MM.1S (cell line): ENCODE measurements around the gene DIS3L2.

Experiments
- EZH2 ChIP-seq: fragments of 300-600 bp; sonication (generic); optimal IDR thresholded peaks from 2 replicates; pipeline ENCODE3; 2017; ENCODE audit warnings: low read depth, mild to moderate bottlenecking, antibody characterized with exemption, low read length, mixed read lengths
- EZH2phosphoT487 ChIP-seq: fragments of 300-600 bp; sonication (generic); IDR thresholded peaks from 2 replicates; pipeline ENCODE4 v1.6.1; 2018; ENCODE audit warnings: antibody characterized with exemption, low read length
- TF ChIP-seq, protein P1 (sequence below): fragments of 300-600 bp; sonication (generic); IDR thresholded peaks from 2 replicates; pipeline ENCODE4 v1.5.1; 2016; ENCODE audit warnings: antibody characterized with exemption, low read length, mixed read lengths

DNA sequence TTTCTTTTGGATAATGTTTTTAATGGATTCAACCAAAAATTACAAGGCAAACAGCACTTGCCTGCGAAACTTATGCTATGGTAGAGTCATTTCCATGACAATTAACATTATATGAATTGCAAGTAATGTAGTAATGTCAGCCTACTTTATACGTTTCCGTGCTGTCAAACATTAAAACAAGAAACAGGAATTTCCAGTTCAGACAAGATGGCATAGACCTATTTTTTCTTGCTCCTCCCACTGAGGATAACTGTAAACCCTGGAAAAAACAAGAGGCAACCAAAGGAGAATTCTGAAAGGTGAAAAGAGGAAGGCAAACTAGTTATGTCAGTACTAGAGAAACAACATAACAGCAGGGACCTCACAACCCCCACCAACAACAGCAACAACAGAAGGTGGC is 170.7 kb downstream of the DIS3L2 start:
- TF ChIP-seq, protein P1, sequence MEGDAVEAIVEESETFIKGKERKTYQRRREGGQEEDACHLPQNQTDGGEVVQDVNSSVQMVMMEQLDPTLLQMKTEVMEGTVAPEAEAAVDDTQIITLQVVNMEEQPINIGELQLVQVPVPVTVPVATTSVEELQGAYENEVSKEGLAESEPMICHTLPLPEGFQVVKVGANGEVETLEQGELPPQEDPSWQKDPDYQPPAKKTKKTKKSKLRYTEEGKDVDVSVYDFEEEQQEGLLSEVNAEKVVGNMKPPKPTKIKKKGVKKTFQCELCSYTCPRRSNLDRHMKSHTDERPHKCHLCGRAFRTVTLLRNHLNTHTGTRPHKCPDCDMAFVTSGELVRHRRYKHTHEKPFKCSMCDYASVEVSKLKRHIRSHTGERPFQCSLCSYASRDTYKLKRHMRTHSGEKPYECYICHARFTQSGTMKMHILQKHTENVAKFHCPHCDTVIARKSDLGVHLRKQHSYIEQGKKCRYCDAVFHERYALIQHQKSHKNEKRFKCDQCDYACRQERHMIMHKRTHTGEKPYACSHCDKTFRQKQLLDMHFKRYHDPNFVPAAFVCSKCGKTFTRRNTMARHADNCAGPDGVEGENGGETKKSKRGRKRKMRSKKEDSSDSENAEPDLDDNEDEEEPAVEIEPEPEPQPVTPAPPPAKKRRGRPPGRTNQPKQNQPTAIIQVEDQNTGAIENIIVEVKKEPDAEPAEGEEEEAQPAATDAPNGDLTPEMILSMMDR = no peak
- no peak for TF ChIP-seq EZH2
- TF ChIP-seq EZH2phosphoT487 = no peak
